BLaER1 treated with 17β-estradiol and CSF1 and Interleukin-3, amounts not matched to agents 10 nM and 100 nM (cell line): ENCODE data around the gene ST6GALNAC1.

Source experiments
- H3K27ac ChIP-seq, 11 experiments: shearing (Covaris generic); formaldehyde crosslinking; 2 replicates each; pipeline ENCODE4 v1.8.1; 2022
- H3K27me3 ChIP-seq, 11 experiments: shearing (Covaris generic); formaldehyde crosslinking; 2 replicates each; pipeline ENCODE4 v1.8.1; 2022
- H3K36me3 ChIP-seq, 11 experiments: shearing (Covaris generic); formaldehyde crosslinking; 2 replicates each; pipeline ENCODE4 v1.8.1; 2022
- H3K4me1 ChIP-seq, 10 experiments: shearing (Covaris generic); formaldehyde crosslinking; 2 replicates each; pipeline ENCODE4 v1.8.1; 2022
- H3K4me2 ChIP-seq, 11 experiments: shearing (Covaris generic); formaldehyde crosslinking; 2 replicates each; pipeline ENCODE4 v1.8.1; 2022
- H3K4me3 ChIP-seq, 10 experiments: shearing (Covaris generic); formaldehyde crosslinking; 2 replicates each; pipeline ENCODE4 v1.8.1; 2022
- H3K9ac ChIP-seq, 11 experiments: shearing (Covaris generic); formaldehyde crosslinking; 2 replicates each; pipeline ENCODE4 v1.8.1; 2022
- H3K9me3 ChIP-seq, 11 experiments: shearing (Covaris generic); formaldehyde crosslinking; replicated peaks in 1 of 11; 2 replicates each; pipeline ENCODE4 v1.8.1; 2022
- H4K20me1 ChIP-seq, 11 experiments: shearing (Covaris generic); formaldehyde crosslinking; 2 replicates each; pipeline ENCODE4 v1.8.1; 2022
- Cebpa-rat ChIP-seq, 11 experiments: shearing (Covaris generic); IDR thresholded peaks; 2 replicates each; pipeline ENCODE4 v1.8.1; 2022

The ST6GALNAC1 gene

GRCh38 chr17:76660656-76661042 is 17.1 kb upstream of the ST6GALNAC1 start:
- H3K27ac ChIP-seq, result peak overlapping the region in 2 of 11 experiments; percentile 38 to 58; a peak in 2 of 22 replicates

GRCh38 chr17:76659928-76660655 is 16.5 kb upstream of the ST6GALNAC1 start:
- Histone ChIP-seq H3K4me1 (peaks cover 14 to 36% (median 22%) of the 10 kb centered on the region in 10 experiments), H3K4me2 (peak overlapping the region; percentile 52 to 89 (median 63)), H4K20me1 (no peaks in the 10 kb centered on the region), H3K36me3 (no peaks in the 10 kb centered on the region), H3K4me3 (no peak overlapping the region), H3K9me3 (no peaks in the 10 kb centered on the region), H3K27ac (peak overlapping the region in 7 of 11 experiments; percentile 12 to 58 (median 38); a peak in 8 of 22 replicates), H3K9ac (peak overlapping the region in 5 of 11 experiments; percentile 2 to 36 (median 20); a peak in 5 of 22 replicates), H3K27me3 (no peaks in the 10 kb centered on the region)
- no peak for TF ChIP-seq Cebpa-rat (IDR thresholded peaks at IDR 0.05)

More at GRCh38 chr17:76660656-76661042, 17.1 kb upstream of the ST6GALNAC1 start:
- H3K27me3 ChIP-seq, result no peaks in the 10 kb centered on the region
- no peak for TF ChIP-seq Cebpa-rat (IDR thresholded peaks at IDR 0.05)
- H3K4me3 ChIP-seq, result no peak overlapping the region
- no peaks in the 10 kb centered on the region for H4K20me1 ChIP-seq
- H3K9ac ChIP-seq, result no peak overlapping the region
- no peaks in the 10 kb centered on the region for H3K36me3 ChIP-seq
- H3K9me3 ChIP-seq, result no peaks in the 10 kb centered on the region
- H3K4me2 ChIP-seq, result peak overlapping the region; percentile 52 to 89 (median 63); a peak in 21 of 22 replicates
- peaks cover 14 to 36% (median 22%) of the 10 kb centered on the region in 10 experiments for H3K4me1 ChIP-seq

GRCh38 chr17:76658242-76658662 is 14.7 kb upstream of the ST6GALNAC1 start:
- Histone ChIP-seq H3K9me3 (peaks cover 0 to 2% (median under 1%) of the 10 kb centered on the region in 11 experiments; a peak in 6 of 22 replicates), H3K27me3 (no peaks in the 10 kb centered on the region), H3K9ac (no peak overlapping the region), H3K4me1 (peaks cover 14 to 30% (median 22%) of the 10 kb centered on the region in 10 experiments), H3K27ac (peak overlapping the region in 2 of 11 experiments; percentile 17 to 39; a peak in 2 of 22 replicates), H3K4me2 (peak overlapping the region in 4 of 11 experiments; percentile 5 to 89 (median 19); a peak in 3 of 22 replicates), H3K36me3 (no peaks in the 10 kb centered on the region), H4K20me1 (no peaks in the 10 kb centered on the region), H3K4me3 (no peak overlapping the region)
- TF ChIP-seq Cebpa-rat (IDR thresholded peaks at IDR 0.05), result no peak

- no peak overlapping the region for H3K4me3 ChIP-seq
- peak overlapping the region in 3 of 11 experiments; percentile 5 to 30 (median 8); a peak in 2 of 22 replicates for H3K4me2 ChIP-seq
- H3K9ac ChIP-seq, result no peak overlapping the region
- H3K36me3 ChIP-seq, result no peaks in the 10 kb centered on the region
- TF ChIP-seq Cebpa-rat (IDR thresholded peaks at IDR 0.05), result no peak
- peak overlapping the region in 1 of 11 experiments; percentile 17; a peak in 1 of 22 replicates for H3K27ac ChIP-seq
- H3K27me3 ChIP-seq, result no peaks in the 10 kb centered on the region
- peaks cover 4 to 8% (median 6%) of the 10 kb centered on the region in 11 experiments; a peak in 21 of 22 replicates for H3K9me3 ChIP-seq
- H4K20me1 ChIP-seq, result no peaks in the 10 kb centered on the region
- H3K4me1 ChIP-seq, result peaks cover 14 to 30% (median 22%) of the 10 kb centered on the region in 10 experiments
Measured at GRCh38 chr17:76657505-76658241, 14.1 kb upstream of the ST6GALNAC1 start.

- H3K27me3 ChIP-seq, result no peaks in the 10 kb centered on the region
- TF ChIP-seq Cebpa-rat (IDR thresholded peaks at IDR 0.05), result no peak
- H4K20me1 ChIP-seq, result no peaks in the 10 kb centered on the region
- no peak overlapping the region for H3K4me2 ChIP-seq
- peaks cover 10 to 19% (median 17%) of the 10 kb centered on the region in 11 experiments; a peak in 21 of 22 replicates for H3K9me3 ChIP-seq
- H3K36me3 ChIP-seq, result no peaks in the 10 kb centered on the region
- H3K4me3 ChIP-seq, result no peak overlapping the region
- no peak overlapping the region for H3K27ac ChIP-seq
- peaks cover 1 to 16% (median 8%) of the 10 kb centered on the region in 10 experiments for H3K4me1 ChIP-seq
- no peak overlapping the region for H3K9ac ChIP-seq
Measured at GRCh38 chr17:76654408-76654807, 10.9 kb upstream of the ST6GALNAC1 start.

GRCh38 chr17:76650504-76650903 is 6.9 kb upstream of the ST6GALNAC1 start:
- Histone ChIP-seq H3K36me3 (no peaks in the 10 kb centered on the region), H4K20me1 (no peaks in the 10 kb centered on the region), H3K9me3 (peaks cover 35 to 48% (median 40%) of the 10 kb centered on the region in 11 experiments), H3K4me1 (no peaks in the 10 kb centered on the region), H3K27me3 (no peaks in the 10 kb centered on the region), H3K27ac (no peak overlapping the region), H3K4me3 (no peak overlapping the region), H3K4me2 (no peak overlapping the region), H3K9ac (no peak overlapping the region)
- TF ChIP-seq Cebpa-rat (IDR thresholded peaks at IDR 0.05), result no peak

GRCh38 chr17:76646712-76647111 is 3.2 kb upstream of the ST6GALNAC1 start:
- H3K9ac ChIP-seq, result no peak overlapping the region
- TF ChIP-seq Cebpa-rat (IDR thresholded peaks at IDR 0.05), result no peak
- H3K4me2 ChIP-seq, result no peak overlapping the region
- H3K4me3 ChIP-seq, result no peak overlapping the region
- no peak overlapping the region for H3K27ac ChIP-seq
- peaks cover 22 to 38% (median 27%) of the 10 kb centered on the region in 11 experiments for H3K9me3 ChIP-seq
- no peaks in the 10 kb centered on the region for H4K20me1 ChIP-seq
- no peaks in the 10 kb centered on the region for H3K4me1 ChIP-seq
- no peaks in the 10 kb centered on the region for H3K27me3 ChIP-seq
- no peaks in the 10 kb centered on the region for H3K36me3 ChIP-seq

- Histone ChIP-seq H3K9me3 (peaks cover 20 to 35% (median 27%) of the 10 kb centered on the region in 11 experiments), H3K27ac (no peak overlapping the region), H3K36me3 (no peaks in the 10 kb centered on the region), H3K27me3 (no peaks in the 10 kb centered on the region), H3K4me2 (no peak overlapping the region), H3K4me1 (no peaks in the 10 kb centered on the region), H3K4me3 (no peak overlapping the region), H3K9ac (no peak overlapping the region), H4K20me1 (no peaks in the 10 kb centered on the region)
- no peak for TF ChIP-seq Cebpa-rat (IDR thresholded peaks at IDR 0.05)
Measured at GRCh38 chr17:76645481-76645880, 1.9 kb upstream of the ST6GALNAC1 start.

GRCh38 chr17:76644995-76645394 is 1.4 kb upstream of the ST6GALNAC1 start:
- Histone ChIP-seq H3K27ac (no peak overlapping the region), H3K4me3 (no peak overlapping the region), H3K4me1 (no peaks in the 10 kb centered on the region), H3K9ac (no peak overlapping the region), H3K4me2 (no peak overlapping the region), H3K27me3 (no peaks in the 10 kb centered on the region), H3K9me3 (peaks cover 20 to 35% (median 27%) of the 10 kb centered on the region in 11 experiments), H3K36me3 (no peaks in the 10 kb centered on the region), H4K20me1 (no peaks in the 10 kb centered on the region)
- no peak for TF ChIP-seq Cebpa-rat (IDR thresholded peaks at IDR 0.05)
